GM18502 (cell line): Measurements from ENCODE around the gene MAP2K4.
"Not testable (repeated sequence)": the region's sequence is repeated elsewhere in the genome, so short reads cannot be mapped to it uniquely, and the experiment has no call there.

Source experiments
- ATAC-seq: cut with Tn5 transposase; IDR thresholded peaks from one replicate; pipeline ENCODE4 v1.9.1; 2021; ENCODE audit warnings: mild to moderate bottlenecking; ENCODE audit not compliant: unreplicated experiment, poor library complexity

The MAP2K4 gene

DNA sequence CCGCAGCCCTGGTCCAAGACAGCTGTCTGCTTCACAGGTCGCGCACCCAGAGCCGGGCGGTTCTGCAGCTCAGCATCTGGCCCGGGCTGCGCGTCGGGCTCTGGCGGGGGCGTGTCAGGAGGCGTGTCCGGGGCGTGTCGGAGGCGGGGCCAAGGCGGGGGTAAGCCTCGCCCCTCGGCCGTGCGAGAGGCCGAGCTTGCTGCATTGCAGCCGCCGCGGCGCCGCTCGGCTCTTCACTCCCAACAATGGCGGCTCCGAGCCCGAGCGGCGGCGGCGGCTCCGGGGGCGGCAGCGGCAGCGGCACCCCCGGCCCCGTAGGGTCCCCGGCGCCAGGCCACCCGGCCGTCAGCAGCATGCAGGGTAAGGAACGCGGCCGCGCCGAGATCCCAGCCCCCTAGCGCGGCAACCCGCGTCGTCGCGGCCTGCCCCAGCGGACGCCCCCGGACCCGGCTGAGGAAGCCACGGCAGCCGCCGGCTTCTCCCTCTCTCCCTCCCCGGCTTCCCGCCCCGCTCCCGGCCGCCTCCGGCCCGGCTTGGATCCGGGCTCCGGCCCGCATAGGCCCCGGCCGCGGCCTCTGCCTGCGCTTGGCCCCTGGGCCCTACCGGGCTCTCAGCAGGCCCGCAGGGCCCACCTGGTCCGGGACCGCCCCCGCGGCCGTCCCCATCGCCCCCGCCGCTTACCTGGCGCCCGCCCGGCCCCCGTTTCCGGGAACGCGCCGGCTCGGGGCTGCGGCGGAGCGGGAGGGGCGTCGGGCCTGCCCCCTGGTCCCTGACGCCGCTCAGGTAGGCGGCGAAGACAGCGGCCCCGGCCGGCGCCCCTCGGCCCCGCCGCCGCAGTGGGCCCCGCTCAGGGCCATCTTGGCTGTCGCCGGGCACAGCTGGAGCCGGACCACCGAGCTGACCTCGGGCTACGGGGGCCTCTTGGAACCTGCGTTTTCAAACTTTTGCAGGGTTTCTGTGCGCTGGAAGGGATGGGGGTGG lies at the start of gene MAP2K4:
MAP2K4 (plus strand) TSS at position 236 of the 981 bp plus-strand sequence; CDS start at position 246, 10 bp downstream.
- peak; percentile 95 for ATAC-seq

DNA sequence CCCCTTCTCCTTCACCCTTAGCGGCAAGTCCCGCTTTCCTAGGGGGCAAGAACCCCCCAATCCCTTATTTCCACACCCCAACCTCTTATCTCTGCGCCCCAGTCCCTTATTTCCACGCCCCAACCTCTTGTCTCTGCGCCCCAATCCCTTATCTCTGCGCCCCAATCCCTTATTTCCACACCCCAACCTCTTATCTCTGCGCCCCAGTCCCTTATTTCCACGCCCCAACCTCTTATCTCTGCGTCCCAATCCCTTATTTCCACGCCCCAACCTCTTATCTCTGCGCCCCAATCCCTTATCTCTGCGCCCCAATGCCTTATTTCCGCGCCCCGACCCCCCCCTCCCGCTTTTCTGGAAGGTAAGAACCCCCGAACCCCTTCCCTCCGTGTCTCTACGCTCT lies 47.9 kb upstream of the MAP2K4 start:
- not testable (repeated sequence) for ATAC-seq

DNA sequence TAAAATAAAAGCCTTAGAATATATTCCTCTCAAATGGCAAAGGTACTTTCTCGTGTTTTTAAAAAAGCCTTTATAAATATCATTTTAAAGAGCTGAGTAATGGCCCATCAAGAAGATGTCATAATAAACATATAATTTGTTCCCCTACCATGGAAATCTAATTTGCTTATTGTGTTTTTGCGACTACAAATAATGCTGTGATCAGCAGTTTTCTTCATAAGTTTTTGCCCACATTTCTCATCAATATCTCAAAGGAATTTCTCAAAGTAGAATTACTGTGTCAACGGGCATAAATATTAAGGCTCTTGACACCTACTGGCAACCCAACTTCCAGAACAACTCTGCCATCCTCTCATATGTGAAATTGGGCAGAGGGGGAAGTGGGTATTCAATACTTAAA lies 40.9 kb upstream of the MAP2K4 start:
- ATAC-seq: no peak

DNA sequence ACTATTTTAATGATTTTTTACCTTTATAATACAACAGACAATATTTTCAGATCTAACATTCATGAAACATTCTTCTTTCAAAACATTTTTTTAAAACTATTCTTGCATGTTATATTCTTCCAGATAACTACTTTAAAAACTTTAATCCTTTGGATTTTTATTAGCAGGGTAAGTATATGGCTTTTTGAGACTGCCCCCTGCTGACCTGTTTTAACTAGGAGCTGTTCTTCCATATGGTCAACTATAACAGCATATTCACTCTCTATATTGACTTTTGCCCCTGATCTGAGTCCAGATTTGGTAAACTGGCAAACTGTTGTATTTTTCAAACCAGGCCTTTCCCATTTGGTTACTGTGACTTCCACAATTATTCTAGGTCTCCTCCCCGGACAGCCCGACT lies 39.9 kb upstream of the MAP2K4 start:
- ATAC-seq: no peak

DNA sequence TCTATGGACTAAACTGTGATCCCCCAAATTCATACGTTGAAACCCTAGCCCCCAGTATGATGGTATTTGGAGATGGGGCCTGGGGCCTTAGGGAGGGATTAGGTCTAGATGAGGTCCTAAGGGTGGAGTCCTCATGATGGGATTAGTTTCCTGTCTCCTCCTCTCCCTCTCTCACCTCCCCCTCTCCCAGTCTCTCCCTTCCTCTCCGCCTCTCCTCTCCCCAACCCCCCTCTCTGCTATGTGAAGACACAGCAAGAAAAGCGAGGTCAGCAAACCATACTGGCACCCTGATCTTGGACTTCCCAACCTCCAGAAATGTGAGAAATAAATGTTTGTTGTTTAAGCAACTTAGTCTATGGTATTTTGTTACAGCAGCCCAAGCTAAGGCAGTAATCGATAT lies 38.8 kb upstream of the MAP2K4 start:
- ATAC-seq: no peak

DNA sequence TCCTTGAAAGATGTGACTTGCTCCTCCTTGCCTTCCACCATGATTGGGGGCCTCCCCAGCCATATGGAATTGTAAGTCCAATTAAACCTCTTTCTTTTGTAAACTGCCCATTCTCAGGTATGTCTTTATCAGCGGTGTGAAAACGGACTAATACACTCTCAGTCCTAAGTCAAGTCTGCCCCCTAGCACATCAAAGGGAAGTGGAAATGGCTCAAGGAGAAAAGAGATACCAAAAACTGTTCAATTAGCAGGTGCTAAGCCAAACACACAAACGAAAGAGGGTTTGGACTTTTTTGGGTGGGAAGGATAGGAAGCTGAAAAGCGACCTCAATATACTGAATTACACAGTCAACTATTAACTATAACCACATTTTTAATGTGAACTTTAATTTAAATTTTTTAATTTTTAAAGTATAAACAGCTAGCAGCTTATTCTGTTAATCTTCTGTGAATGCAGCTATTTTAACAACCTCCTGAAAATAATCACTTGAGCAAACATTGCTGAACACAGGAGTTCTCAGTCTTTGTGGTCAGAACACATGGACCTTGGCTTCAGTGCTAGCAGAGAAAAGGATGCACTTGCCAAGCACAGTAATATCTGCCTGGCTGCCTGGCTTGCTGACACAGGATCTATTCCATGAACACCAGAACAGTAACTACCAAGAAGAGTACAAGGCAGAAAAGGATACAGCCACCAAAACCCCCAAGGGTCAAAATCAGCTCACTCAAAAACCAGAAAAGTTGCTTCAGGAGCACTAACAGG lies 34.3 kb upstream of the MAP2K4 start:
- ATAC-seq: no peak

DNA sequence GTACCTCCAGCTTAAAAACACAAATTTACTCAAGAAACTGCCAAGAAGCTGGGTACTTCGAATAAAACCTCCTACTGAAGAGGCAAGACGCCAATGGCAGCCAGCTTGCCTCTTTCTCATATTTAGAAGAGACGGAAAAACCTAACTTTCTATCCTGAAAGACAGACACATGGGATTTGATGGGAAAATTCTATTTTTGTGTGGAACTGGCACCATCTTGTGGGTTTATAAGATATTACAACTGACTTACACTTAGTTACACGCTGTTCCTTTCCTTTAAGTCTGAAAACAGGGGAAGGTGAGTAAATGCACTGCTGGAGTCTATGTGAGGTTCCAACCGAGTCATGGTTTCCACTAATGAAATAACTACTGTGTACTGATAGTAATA lies 33.7 kb upstream of the MAP2K4 start:
- ATAC-seq: no peak

DNA sequence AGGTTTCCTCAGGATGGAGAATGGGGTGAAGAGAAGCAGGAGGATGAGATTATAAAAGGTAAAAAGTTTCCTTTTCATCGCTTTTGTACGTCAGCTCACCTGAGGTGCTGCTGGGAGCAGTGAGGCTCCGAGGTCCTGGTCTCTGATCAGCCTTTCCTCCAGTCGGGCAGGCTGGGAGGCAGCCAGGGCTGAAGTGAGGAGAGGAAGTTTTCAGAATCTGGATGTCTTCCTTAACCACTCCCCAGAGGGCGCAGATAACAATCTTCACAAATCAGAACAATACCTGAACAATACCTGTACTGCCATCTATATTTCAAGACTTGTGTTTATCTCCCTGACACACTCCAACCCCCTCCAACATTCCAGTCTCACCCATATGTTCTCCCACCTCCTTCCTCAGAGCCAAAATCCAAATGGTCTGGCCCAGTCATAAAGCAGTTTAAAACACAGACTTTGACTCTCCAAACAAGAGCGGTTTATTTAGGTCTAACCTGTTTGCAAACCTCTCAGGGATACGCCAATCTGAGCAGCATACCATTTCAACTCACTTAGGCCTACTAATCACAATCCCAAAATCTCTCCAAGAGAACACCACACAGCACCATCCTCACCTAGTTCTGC lies 30.2 kb upstream of the MAP2K4 start:
- no peak for ATAC-seq

DNA sequence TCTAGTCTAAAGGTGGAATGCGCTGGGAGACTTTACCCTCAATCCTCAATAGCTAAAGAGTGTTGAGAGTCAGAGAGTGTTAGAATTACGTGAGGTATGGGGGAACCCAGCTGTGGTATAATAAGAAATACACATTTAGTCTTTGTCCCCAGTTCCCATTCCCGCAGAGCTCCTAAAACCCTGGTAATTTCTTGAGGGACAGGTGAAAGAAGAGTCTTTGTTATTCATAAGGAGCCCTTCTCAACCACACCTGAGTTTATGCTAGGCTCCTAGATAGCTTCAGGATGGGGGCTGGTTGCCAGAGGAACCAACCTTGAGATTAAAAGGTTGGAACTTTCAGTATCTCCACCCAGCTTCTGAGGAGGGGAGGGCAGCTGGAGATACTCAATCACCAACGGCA lies 29.2 kb upstream of the MAP2K4 start:
- ATAC-seq: no peak

DNA sequence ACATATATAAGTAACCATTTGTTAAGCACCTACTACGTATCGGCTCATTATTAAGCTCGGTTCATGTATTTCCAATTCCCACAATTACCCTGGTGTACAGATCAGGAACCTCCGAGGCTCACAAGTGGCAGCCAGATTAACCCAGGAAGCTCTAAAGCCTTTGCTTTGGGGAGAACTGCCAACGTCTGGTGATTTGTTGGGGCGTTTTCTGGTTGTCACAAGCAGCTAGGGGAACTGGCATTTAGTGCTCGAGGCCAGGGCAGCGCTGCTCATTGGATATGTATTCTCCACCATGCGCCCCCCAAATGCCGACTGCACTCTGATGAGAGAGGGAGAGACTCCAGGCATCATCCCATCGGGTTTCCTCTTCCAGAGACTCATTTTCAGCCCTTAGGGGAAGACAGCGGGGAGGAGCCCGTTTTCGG lies 23.9 kb upstream of the MAP2K4 start:
- ATAC-seq: peak; percentile 40

DNA sequence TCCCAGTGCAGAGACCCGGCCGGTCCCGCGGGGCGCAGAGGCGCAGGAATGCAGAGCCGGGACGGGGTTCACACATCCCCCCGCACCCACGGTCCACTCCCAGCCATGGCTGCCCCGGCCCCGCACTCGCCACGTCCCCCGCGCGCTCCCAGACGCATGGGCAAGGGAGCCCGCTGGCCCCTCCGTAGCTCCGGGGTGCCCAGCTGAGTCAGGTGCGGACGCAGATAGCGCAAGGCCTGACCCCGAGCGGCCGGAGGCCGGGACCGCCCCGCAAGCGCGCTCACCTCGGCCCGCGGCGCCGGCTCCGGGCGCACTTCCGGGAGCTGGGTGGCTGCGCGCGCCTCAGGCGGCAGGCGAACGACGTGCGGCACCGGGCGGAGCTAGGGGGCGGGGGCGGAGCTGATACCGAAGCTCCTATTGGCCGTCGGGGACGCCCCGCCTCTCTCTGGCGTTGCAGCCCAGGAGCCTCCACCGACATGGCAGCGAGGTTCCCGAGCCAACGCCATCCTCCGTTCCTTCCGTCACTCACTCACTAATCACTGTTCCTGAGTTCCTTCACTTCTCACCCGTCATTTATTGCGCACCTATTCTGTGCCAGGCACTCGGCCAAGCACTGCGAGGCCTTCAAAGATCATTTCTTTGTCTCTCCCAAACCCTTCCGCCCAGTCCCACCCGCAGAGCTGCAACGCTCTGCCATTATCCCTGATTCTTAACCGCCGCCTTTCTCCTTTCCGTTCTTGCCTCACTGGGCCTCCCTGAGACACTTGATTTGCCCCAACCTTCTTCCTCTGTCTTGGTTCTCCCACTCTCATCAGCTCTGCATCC lies 23.3 kb upstream of the MAP2K4 start, which contains the start of gene ZNF18:
ZNF18 (minus strand) TSS at position 329 of the 825 bp plus-strand sequence. CDS start 4,646 bp downstream, outside the sequence.
- peak; percentile 98 for ATAC-seq

DNA sequence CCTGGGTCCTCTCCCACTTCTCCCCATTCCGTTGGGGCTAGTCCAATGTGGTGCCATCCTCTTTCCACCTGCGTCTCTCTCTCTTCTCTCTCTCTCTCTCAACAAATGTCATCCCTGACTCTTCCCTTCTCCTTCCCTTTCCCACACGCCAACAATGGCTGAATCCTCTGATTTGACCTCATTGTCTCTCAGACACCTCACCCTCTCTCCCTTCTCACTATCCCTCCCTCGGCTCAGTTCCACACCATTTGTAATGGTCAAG lies 22.8 kb upstream of the MAP2K4 start:
- ATAC-seq: no peak

DNA sequence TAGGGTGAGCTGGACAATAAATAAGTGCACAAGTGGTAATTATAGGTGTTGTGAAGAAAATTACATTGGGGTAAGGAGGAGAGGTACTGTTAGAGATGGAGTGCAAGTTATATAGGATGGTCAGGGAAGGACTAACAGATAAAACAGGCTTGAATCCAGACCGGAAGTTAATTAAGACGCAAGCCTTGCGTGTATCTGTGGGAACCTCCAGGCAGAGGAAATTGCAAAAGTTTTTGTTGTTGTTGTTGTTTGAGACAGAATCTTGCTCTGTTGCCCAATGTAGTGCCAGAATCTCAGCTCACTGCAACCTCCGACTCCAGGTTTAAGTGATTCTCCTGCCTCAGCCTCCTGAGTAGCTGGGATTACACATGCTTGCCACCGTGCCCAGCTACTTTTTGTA lies 21.0 kb upstream of the MAP2K4 start:
- ATAC-seq: no peak

DNA sequence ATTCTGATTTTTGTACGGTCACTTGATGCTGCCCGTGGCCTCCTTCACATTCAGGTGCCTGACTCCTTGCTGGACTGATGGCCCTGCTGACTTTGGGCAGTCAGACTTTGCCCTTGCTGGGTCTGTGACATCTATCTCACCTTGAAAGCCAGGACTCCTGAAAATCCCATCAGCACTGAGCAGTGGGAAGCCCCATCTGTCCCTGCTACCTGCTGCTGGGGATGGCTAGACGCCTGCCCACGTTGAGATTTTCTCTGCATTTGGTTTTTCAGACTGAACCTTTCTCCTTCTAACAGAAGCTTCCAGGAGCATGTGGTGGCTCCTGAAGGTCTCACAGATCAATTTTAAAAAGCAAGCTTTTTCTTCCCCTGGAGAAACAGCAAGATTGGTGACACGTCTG lies 13.2 kb upstream of the MAP2K4 start:
- no peak for ATAC-seq

DNA sequence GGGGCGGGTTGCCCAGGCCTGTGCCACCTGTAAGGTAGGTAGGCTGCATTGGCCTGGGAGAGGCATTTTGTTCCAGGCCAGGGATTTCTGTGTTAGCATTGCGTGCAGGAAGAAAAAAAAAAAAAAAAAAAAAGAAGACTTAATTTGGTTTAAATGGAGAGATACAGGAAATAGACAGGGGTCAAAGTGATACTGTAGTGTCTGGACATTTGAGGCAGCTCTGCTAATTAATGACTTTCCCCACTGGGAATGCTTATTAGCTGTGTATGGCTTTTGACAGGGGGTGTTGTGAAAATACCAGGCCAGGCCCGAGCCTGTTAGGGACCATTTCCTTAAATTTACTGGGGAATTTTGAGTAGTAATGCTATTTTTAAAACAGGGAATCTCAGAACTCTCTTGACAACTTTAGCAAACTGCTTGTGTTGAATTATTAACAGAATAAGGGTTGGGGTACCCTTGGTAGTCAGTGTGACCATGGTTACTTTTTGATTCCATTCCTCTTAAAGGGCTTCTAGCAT lies 1.0 kb downstream of the MAP2K4 start:
- ATAC-seq: no peak

DNA sequence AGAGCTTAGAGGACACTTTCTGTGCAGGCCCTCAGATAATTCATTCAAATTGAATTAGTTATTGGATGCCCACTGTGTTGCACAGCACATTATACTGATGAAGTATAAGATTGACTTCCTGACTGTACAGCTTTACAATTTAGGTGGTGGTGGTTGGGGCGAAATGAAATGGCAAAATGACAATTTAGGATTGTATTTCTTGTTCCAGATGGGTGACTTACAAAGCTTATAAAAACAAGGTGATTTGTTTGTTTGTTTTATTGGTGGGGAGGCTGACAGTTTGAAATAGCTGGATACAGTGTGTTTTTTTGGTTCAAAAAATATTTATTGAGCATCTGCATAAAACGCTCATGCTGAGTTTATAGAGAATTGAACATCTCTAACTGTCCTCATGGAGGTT lies 1.6 kb downstream of the MAP2K4 start:
- no peak for ATAC-seq

DNA sequence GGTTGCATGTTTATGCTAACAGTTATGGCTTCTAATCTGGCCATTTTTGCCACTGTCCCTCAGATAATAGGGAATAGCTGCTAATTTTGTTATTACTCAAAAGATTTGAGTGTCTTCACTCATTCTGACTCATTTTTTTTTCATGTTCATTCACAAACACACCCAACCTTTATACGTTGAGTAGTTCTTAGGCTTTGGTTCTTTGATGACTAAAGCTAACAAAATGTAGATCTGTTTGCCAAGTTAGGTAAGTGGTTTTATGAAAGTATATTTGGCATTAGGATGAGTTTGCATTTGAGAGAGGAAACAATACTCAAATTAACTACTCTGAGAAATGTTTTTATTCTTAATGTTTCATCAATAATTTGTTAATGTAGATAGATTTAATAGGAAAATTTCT lies 3.6 kb downstream of the MAP2K4 start:
- ATAC-seq: no peak

DNA sequence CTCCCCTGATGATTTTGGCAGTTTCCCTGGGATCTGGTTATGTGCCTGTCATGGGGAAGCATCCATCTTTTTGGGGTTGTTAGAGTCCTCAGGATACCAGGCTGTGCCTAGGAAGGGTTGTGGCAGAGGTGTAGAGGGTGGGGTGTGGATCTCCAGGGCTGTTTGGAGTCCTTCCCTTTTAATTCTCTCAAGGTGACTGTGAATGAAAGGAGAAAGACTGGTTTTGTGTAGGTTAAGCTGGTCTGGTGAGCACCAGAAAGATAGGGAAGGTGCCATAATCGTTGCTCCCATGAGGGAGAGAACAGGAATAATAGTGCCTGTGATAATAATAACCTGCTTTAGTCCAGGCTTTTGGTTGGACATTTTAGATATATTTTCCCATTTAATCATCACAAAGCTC lies 7.0 kb downstream of the MAP2K4 start:
- ATAC-seq: no peak

DNA sequence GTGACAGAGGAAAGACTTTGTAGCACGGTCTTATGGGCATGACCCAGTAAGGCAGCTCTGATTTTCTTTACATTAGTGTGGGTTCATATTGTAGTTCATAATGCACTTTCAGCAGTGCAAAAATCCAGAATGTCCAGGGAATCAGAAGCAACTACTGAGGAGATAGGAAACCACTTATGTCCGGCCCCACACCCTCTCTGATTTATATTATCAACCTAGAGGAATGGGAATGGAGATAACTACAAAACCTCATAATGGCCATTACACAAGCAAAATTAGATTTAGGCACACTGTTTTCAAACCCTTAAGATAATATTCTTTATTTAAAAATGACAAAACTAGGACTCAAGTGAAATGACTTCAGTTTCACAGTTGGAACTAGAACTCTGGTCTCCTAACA lies 7.9 kb downstream of the MAP2K4 start:
- ATAC-seq: no peak

DNA sequence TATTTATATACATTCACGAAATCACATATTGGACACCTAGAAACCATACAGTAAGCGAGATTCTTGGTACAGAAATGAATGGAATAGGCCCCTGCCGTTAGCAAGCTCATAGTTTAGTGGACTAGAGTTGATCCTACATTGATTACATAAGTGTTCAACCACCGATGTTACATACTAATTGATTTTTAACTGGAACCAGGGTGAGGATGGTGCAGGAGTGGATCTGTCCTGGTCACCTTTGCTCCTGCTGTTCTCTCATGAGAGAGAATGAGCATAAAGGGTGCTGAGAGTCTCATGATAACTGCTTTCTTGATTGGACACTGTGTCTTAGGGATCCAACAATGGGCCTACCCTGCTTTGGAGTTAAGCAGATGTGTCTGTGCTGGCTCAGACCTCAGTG lies 13.9 kb downstream of the MAP2K4 start:
- no peak for ATAC-seq
